Measurements from ENCODE around the gene RGL3. TPM values are rescaled to one million over a fixed set of nuclear protein-coding genes. Genes with fewer than 3 reads are reported as not detected.

Gene RGL3
- polyA plus RNA-seq, 1 of the 3 experiments (the other 2 are of a cell fraction), result 13.3 TPM

GRCh38 chr19:11346104-11346940 lies 72.8 kb downstream of the RGL3 start, which contains the start of the genes CCDC159 and TMEM205:
Gene CCDC159, plus strand, starts transcription at chr19:11346519. Its CDS starts 88 bp downstream, at chr19:11346607.
Gene TMEM205, minus strand, starts transcription at chr19:11346268. Its CDS starts 649 bp downstream, at chr19:11345619.
- Histone ChIP-seq H3F3A (replicated peaks; ENCODE audit: insufficient read depth) (peaks cover 18% of the 10 kb centered on the region), H3K27me3 (ENCODE audit: insufficient read depth) (no peaks in the 10 kb centered on the region), H4K20me1 (ENCODE audit: insufficient read depth) (peaks cover 7% of the 10 kb centered on the region), H3K4me2 (peak within 1 kb of the TSS; percentile 95), H3K4me3 (ENCODE audit: low read depth in 2 of 2, low read length in 1 of 2) (peak within 1 kb of the TSS; percentile 74 to 96), H3K79me2 (ENCODE audit: insufficient read depth) (no peaks in the 10 kb centered on the region), H3K9ac (peak within 1 kb of the TSS; percentile 76), H3K4me1 (ENCODE audit: control insufficient read depth in 1 of 2, insufficient read depth in 2 of 2, low read depth in 1 of 2, low read length in 1 of 2) (peaks cover 13 to 14% of the 10 kb centered on the region in 2 experiments; a peak in 2 of 4 replicates), H3K27ac (ENCODE audit: low read depth in 2 of 2, low read length in 1 of 2) (peak within 1 kb of the TSS; percentile 58 to 74), H3K9me2 (no peaks in the 10 kb centered on the region), H2AFZ (ENCODE audit: low read depth) (peak within 1 kb of the TSS; percentile 96), H3K9me3 (no peaks in the 10 kb centered on the region), H3K36me3 (replicated peaks in 1 of 2; ENCODE audit: control insufficient read depth in 1 of 2, insufficient read depth in 2 of 2, low read length in 1 of 2) (peaks cover 4 to 7% of the 10 kb centered on the region in 2 experiments)
- peak; percentile 95 for DNase-seq
- POLR2A ChIA-PET, result interaction anchor here (0.6 to 2.3 kb wide), 4 partner anchors 28 to 53 kb away, joined by 3 to 15 read pairs (median 4); partner anchors contain the start of gene SWSAP1
- CTCF ChIA-PET, result interaction anchor here (0.7 to 3.0 kb wide), 7 partner anchors 31 to 189 kb away, joined by 3 to 23 read pairs (median 6); partner anchors contain the start of gene TSPAN16
- TF ChIP-seq GATA2 (CRISPR knock-in tag; IDR thresholded peaks at IDR 0.05), result no peak
- no peak for TF ChIP-seq SMC3 (IDR thresholded peaks at IDR 0.05; ENCODE audit: low read depth, low read length)
- peak; percentile 18; the same call in 1 of the 2 replicates for TF ChIP-seq TAF1 (IDR thresholded peaks at IDR 0.05; ENCODE audit: borderline replicate concordance, low read depth, low read length)
- no peak; the same call in 1 of the 2 replicates for TF ChIP-seq GABPA (IDR thresholded peaks at IDR 0.05; ENCODE audit: low read depth)
- peak; percentile 92 for TF ChIP-seq MAX (IDR thresholded peaks at IDR 0.05; ENCODE audit: low read depth)
- TF ChIP-seq CTCF (IDR thresholded peaks at IDR 0.05), result peak; percentile 28; the same call in 1 of the 2 replicates
- TF ChIP-seq YY1 (IDR thresholded peaks at IDR 0.05; ENCODE audit: low read depth), result peak; percentile 35; the same call in 1 of the 2 replicates
- peak; percentile 85 for TF ChIP-seq POLR2AphosphoS5 (IDR thresholded peaks at IDR 0.05; ENCODE audit: low read depth, low read length)
- TF ChIP-seq PBX3 (IDR thresholded peaks at IDR 0.05), result peak; percentile 85
- peak; percentile 77 for TF ChIP-seq IRF3 (IDR thresholded peaks at IDR 0.05; ENCODE audit: low read depth, low read length)
- no peak for TF ChIP-seq USF1 (IDR thresholded peaks at IDR 0.05; ENCODE audit: borderline replicate concordance, low read depth)
- peak; percentile 80; the same call in 1 of the 2 replicates for TF ChIP-seq SIN3A (IDR thresholded peaks at IDR 0.05; ENCODE audit: borderline replicate concordance, low read depth, low read length)
- TF ChIP-seq ZBTB33 (IDR thresholded peaks at IDR 0.05; ENCODE audit: borderline replicate concordance, low read depth), result 0 out of 2 replicates have a peak, but pooled peaks have one; percentile 15
- TF ChIP-seq CHD2 (IDR thresholded peaks at IDR 0.05; ENCODE audit: low read length, partially characterized antibody), result peak; percentile 92
- peak; percentile 78; the same call in 1 of the 2 replicates for TF ChIP-seq FOSL2 (IDR thresholded peaks at IDR 0.05; ENCODE audit: borderline replicate concordance, low read depth)
- TF ChIP-seq MXI1 (IDR thresholded peaks at IDR 0.05; ENCODE audit: low read depth, low read length), result peak; percentile 71; the same call in 1 of the 2 replicates
- TF ChIP-seq JUND (IDR thresholded peaks at IDR 0.05), result no peak; the same call in 1 of the 2 replicates
- TF ChIP-seq TCF12 (IDR thresholded peaks at IDR 0.05), result peak; percentile 65; the same call in 1 of the 2 replicates
- peak; percentile 67 for TF ChIP-seq RFX5 (IDR thresholded peaks at IDR 0.05; ENCODE audit: low read length)
- no peak for TF ChIP-seq NRF1 (IDR thresholded peaks at IDR 0.05; ENCODE audit: low read depth, low read length)
- peak; percentile 57 for TF ChIP-seq ELF1 (IDR thresholded peaks at IDR 0.05)
- no peak for TF ChIP-seq FOXJ3 (CRISPR knock-in tag; IDR thresholded peaks at IDR 0.05)
- WGBS (ENCODE audit: low lambda C conversion rate), result under 1% methylated on average over 32 of the region's 50 CpGs
